Mucosa of descending colon (tissue), 3 donors: ENCODE results near the gene RUNDC3A. TPM values are rescaled to one million over a fixed set of nuclear protein-coding genes. Genes with fewer than 3 reads are reported as not detected.
"Not testable (repeated sequence)": the region's sequence is repeated elsewhere in the genome, so short reads cannot be mapped to it uniquely, and the experiment has no call there.

Experiments
- ATAC-seq: fragments of 200-7000 bp; cut with Tn5 transposase; one replicate; pipeline ENCODE4 v1.9.1; 2020; ENCODE audit warnings: mild to moderate bottlenecking, moderate library complexity
- DNase-seq, 3 donors: peaks; one replicate each; pipeline ENCODE4 v3.0.0-alpha.2; 2020
- H3K36me3 ChIP-seq: fragments of 200-600 bp; one replicate; pipeline ENCODE4 v1.8.0; 2021; ENCODE audit warnings: low read depth, mild to moderate bottlenecking
- H3K4me1 ChIP-seq: fragments of 200-600 bp; one replicate; pipeline ENCODE4 v1.8.0; 2021; ENCODE audit warnings: low read depth, mild to moderate bottlenecking
- H3K4me3 ChIP-seq: fragments of 200-600 bp; one replicate; pipeline ENCODE4 v1.8.0; 2021; ENCODE audit warnings: mild to moderate bottlenecking
- H3K9me3 ChIP-seq: fragments of 200-600 bp; one replicate; pipeline ENCODE4 v1.8.0; 2021; ENCODE audit warnings: mild to moderate bottlenecking
- intact Hi-C, 2 donors: fragments of 100-400 bp; cut with DNase I in 1 of 2; cut with micrococcal nuclease in 1 of 2; formaldehyde crosslinking; loops; one replicate each; pipeline versions ENCODE4 v1.11.0 to v1.11.1; 2022; cut with DNase I, micrococcal nuclease
- total RNA-seq, 3 donors: library from RNA; stranded (reverse); fragmentation: NEBNext Ultra II Directional in 2 of 3; extraction: Animal tissue kit (Norgen Biotek cat#: 25700) in 2 of 3; gene quantifications; one replicate each; pipeline versions ENCODE4 v1.2.1 to v1.2.4, GENCODE V29; 2021 to 2023
- TF ChIP-seq, protein P1 (sequence below): fragments of 200-600 bp; IDR thresholded peaks from one replicate; pipeline ENCODE4 v1.8.0; 2022; ENCODE audit warnings: antibody characterized with exemption, mild to moderate bottlenecking
- donor health status: DM: no; HTN: no; CAD: no; lungs with moderate emphysema.
- donor health status: DM: no; HTN: no; CAD: no.
- donor health status: DM: no; HTN: yes; CAD: no.

RUNDC3A gene
- total RNA-seq, 3 donors from 2014 or later: 0.34 to 3.7 (median 1.4) TPM

GRCh38 chr17:44327715-44328449, 19.5 kb downstream of the RUNDC3A start:
- intact Hi-C loops: loop anchor here in 1 of 2 donors (5.0 kb wide), 1 partner anchor 111 kb away; the partner anchor contains the start of gene UBTF
- TF ChIP-seq, protein P1, sequence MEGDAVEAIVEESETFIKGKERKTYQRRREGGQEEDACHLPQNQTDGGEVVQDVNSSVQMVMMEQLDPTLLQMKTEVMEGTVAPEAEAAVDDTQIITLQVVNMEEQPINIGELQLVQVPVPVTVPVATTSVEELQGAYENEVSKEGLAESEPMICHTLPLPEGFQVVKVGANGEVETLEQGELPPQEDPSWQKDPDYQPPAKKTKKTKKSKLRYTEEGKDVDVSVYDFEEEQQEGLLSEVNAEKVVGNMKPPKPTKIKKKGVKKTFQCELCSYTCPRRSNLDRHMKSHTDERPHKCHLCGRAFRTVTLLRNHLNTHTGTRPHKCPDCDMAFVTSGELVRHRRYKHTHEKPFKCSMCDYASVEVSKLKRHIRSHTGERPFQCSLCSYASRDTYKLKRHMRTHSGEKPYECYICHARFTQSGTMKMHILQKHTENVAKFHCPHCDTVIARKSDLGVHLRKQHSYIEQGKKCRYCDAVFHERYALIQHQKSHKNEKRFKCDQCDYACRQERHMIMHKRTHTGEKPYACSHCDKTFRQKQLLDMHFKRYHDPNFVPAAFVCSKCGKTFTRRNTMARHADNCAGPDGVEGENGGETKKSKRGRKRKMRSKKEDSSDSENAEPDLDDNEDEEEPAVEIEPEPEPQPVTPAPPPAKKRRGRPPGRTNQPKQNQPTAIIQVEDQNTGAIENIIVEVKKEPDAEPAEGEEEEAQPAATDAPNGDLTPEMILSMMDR: no peak
- DNase-seq: no peak
- no peak for ATAC-seq
- H3K9me3 ChIP-seq: no peaks in the 10 kb centered on the region
- H3K4me3 ChIP-seq: no peak overlapping the region
- peaks cover 4% of the 10 kb centered on the region for H3K36me3 ChIP-seq
- H3K4me1 ChIP-seq: peaks cover 16% of the 10 kb centered on the region

GRCh38 chr17:44329516-44329915, 21.1 kb downstream of the RUNDC3A start:
- ATAC-seq, H3K36me3 ChIP-seq, H3K4me3 ChIP-seq, H3K9me3 ChIP-seq, H3K4me1 ChIP-seq, DNase-seq: not testable (repeated sequence)
- intact Hi-C loops: loop anchor here in 1 of 2 donors (5.0 kb wide), 1 partner anchor 112 kb away; the partner anchor contains the start of gene UBTF

DNA sequence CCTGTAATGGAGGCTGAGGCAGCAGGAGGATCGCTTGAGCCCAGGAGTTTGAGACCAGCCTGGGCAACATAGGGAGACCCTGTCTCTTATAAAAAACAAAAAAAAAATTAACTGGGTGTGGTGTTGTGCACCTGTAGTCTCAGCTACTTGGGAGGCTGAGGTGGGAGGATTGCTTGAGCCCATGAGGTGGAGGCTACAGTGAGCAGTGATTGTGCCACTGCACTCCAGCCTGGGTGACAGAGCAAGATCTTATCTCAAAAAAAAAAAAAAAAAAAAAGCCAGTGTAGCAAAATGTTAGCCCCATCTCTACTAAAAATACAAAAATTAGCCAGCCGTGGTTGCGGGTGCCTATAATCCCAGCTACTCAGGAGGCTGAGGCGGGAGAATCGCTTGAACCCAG, 21.9 kb downstream of the RUNDC3A start:
- not testable (repeated sequence) for H3K4me3 ChIP-seq, ATAC-seq, H3K4me1 ChIP-seq, H3K36me3 ChIP-seq, H3K9me3 ChIP-seq, DNase-seq
- intact Hi-C loops: loop anchor here in 1 of 2 donors (10.0 kb wide), 1 partner anchor 115 kb away; the partner anchor contains the start of gene UBTF

DNA sequence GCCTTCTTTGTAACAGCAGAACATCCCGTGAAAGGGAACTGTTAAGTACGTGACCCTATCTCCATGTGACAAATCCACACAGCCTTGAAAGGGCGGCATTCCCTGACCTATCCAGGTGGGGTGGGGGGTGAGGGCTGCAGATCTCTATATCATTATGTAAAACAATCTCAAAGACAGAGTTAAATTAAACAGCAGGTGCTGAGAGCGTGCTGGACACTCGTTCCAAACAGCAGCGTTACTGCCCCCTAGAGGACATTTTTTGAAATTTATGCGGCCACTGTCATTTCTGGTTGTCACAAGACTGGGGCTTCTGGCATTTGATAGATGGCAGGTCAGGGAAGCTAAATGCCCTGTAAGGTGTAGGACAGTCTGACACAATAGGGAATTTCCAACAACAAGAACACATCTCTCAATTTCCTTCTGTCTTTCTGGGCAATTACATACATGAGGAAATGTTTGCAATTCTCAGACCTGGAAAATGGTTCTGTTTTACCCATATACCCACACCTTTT, 22.9 kb downstream of the RUNDC3A start:
- H3K4me3 ChIP-seq: no peak overlapping the region
- H3K36me3 ChIP-seq: no peaks in the 10 kb centered on the region
- intact Hi-C loops: loop anchor here in 1 of 2 donors (10.0 kb wide), 1 partner anchor 117 kb away; the partner anchor contains the start of gene UBTF
- H3K9me3 ChIP-seq: no peaks in the 10 kb centered on the region
- ATAC-seq (peak; percentile 55), DNase-seq (peak in 1 of 3 donors; percentile 91)
- TF ChIP-seq, protein P1: peak; percentile 57
- peaks cover 6% of the 10 kb centered on the region for H3K4me1 ChIP-seq

DNA sequence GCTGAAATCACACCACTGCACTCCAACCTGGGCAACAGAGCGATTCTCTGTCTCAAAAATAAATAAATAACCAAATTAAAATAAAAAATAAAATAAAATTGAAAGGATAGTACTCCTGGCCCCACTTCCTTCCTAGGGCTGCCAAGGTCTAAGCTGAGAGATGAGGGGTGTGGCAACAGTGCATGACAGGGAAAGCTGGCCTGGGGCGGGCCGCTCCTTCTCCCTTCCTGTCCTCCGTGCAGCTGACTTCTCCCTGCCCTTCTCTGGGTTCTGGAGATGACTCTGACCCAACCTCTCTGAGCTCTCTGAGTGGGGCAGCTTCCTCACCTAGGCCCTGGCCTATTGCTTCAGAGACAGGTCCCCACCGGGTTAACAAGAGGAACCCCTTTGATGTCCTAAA, 25.0 kb downstream of the RUNDC3A start:
- TF ChIP-seq, protein P1: no peak
- DNase-seq (peak in 1 of 3 donors; percentile 59), ATAC-seq (peak; percentile 85)
- Histone ChIP-seq H3K4me3 (no peak overlapping the region), H3K36me3 (no peaks in the 10 kb centered on the region), H3K9me3 (no peaks in the 10 kb centered on the region), H3K4me1 (no peaks in the 10 kb centered on the region)
- intact Hi-C loops: loop anchor here in 1 of 2 donors (10.0 kb wide), 1 partner anchor 119 kb away; the partner anchor contains the start of gene UBTF

DNA sequence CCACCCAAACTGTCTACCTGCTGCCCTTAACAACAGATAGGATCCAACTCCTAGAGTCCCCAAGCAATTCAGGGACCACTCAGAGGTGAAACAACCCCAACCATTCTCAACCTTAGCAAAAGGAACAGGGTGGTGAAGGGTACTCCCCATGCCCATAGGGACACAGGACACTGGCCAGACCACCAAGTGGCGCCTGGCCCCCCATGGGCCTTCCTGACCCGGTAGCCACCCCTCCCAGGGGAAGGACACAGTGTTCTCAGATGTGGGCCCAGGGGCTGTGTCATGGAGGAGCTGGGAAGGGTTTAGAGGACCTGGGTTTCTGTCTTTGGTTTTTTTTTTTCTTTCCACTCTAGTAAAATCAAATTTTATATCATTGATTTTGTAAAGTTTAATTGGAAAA, 25.9 kb downstream of the RUNDC3A start:
- ATAC-seq (no peak), DNase-seq (no peak)
- Histone ChIP-seq H3K36me3 (no peaks in the 10 kb centered on the region), H3K4me3 (no peak overlapping the region), H3K9me3 (no peaks in the 10 kb centered on the region), H3K4me1 (no peaks in the 10 kb centered on the region)
- intact Hi-C loops: loop anchor here in 1 of 2 donors (10.0 kb wide), 1 partner anchor 120 kb away; the partner anchor contains the start of gene UBTF
- TF ChIP-seq, protein P1: no peak
